Neural crest cell (in vitro differentiated cells): ENCODE results near the gene ALPK1. TPM values are rescaled to one million over a fixed set of nuclear protein-coding genes. Genes with fewer than 3 reads are reported as not detected.

Source experiments
- DNase-seq: peaks from one replicate; pipeline ENCODE4 v3.0.0; 2021; ENCODE audit warnings: low read depth, mixed read lengths, low spot score
- H3K27ac Mint-ChIP-seq: one replicate; pipeline ENCODE4 v1.8.0; 2021; ENCODE audit warnings: mild to moderate bottlenecking, mixed read lengths; ENCODE audit not compliant: unreplicated experiment
- H3K27me3 Mint-ChIP-seq: 2 replicates; pipeline ENCODE4 v1.8.0; 2021; ENCODE audit warnings: low read depth, mild to moderate bottlenecking, mixed read lengths
- H3K36me3 Mint-ChIP-seq: 2 replicates; pipeline ENCODE4 v1.8.0; 2021; ENCODE audit warnings: low read depth, mild to moderate bottlenecking, mixed read lengths
- H3K4me1 Mint-ChIP-seq: 2 replicates; pipeline ENCODE4 v1.8.0; 2021; ENCODE audit warnings: mixed read lengths
- H3K4me3 Mint-ChIP-seq: one replicate; pipeline ENCODE4 v1.8.0; 2021; ENCODE audit warnings: mild to moderate bottlenecking, mixed read lengths
- H3K9me3 Mint-ChIP-seq: 2 replicates; pipeline ENCODE4 v1.8.0; 2021; ENCODE audit warnings: mixed read lengths
- total RNA-seq: library from RNA; stranded (reverse); gene quantifications from 2 replicates; pipeline ENCODE4 v1.2.1, GENCODE V29; 2021
- TF ChIP-seq, protein P1 (sequence below): fragments of 200-600 bp; sonication (generic); conservative IDR thresholded peaks from 2 replicates; pipeline ENCODE4 v1.5.0; 2021; ENCODE audit warnings: antibody characterized with exemption, mild to moderate bottlenecking

ALPK1 gene
- total RNA-seq, 1 donor from 2014 or later: 0.68 TPM

DNA sequence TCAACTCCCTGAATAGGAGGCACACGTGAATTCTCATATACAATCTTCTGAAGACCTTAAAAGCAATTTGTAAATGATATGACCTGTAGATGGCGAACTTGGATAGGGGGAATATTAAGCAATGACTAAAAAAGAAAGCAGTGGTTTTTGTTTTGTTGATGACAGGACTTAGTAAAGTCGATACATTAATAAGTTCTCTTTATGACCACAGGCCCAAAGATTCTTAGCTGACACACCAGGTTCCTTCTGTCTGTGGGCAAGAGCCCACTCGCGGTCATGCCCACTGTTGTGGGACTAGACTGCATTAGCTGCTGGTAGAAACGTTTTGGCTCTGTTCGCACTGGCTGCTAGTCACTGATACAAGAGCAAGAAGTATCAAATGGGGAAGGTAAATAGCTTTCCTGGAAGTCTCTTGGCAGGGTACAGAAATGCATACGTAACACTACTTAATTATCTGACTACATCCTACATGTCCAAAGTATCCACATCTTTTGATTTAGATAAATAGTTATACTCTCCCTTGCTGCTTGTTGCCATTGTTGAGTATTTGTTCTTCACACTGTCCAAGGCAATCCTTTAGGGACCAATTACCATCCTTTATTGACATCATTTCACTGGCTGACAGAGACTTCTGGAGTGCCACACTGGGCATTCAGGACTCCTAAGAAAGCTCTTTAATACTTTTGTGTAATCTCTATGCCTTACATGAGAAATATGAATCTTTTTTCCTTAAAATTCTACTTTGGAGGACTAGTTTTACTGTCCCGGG is 31.0 kb downstream of the ALPK1 start:
- Mint-ChIP-seq H3K4me3 (no peak overlapping the region), H3K27ac (no peak overlapping the region), H3K27me3 (peaks cover 44% of the 10 kb centered on the region), H3K36me3 (no peaks in the 10 kb centered on the region), H3K9me3 (no peaks in the 10 kb centered on the region), H3K4me1 (peaks cover 4% of the 10 kb centered on the region)
- DNase-seq: no peak
- TF ChIP-seq, protein P1, sequence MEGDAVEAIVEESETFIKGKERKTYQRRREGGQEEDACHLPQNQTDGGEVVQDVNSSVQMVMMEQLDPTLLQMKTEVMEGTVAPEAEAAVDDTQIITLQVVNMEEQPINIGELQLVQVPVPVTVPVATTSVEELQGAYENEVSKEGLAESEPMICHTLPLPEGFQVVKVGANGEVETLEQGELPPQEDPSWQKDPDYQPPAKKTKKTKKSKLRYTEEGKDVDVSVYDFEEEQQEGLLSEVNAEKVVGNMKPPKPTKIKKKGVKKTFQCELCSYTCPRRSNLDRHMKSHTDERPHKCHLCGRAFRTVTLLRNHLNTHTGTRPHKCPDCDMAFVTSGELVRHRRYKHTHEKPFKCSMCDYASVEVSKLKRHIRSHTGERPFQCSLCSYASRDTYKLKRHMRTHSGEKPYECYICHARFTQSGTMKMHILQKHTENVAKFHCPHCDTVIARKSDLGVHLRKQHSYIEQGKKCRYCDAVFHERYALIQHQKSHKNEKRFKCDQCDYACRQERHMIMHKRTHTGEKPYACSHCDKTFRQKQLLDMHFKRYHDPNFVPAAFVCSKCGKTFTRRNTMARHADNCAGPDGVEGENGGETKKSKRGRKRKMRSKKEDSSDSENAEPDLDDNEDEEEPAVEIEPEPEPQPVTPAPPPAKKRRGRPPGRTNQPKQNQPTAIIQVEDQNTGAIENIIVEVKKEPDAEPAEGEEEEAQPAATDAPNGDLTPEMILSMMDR: peak; percentile 75

DNA sequence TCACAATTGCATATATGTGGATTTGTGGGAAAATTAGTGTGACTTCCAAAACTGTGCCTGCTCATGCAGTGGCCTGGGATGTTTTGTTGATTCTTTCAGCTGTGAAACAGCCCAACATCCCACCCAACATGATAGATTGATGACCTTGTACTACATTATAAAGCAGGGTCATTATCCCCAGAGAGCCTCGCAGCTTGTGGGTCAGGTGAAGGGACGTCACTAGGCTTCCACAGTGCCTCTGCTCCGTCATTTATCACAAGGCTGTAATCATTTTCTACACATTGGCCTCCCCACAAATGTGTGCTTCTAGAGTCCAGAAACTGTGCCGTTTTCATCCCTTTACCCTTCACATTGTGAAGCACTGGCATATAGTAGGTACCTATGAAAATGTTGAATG is 31.6 kb downstream of the ALPK1 start:
- H3K36me3 Mint-ChIP-seq: no peaks in the 10 kb centered on the region
- no peak overlapping the region for H3K27ac Mint-ChIP-seq
- no peak for DNase-seq
- H3K4me3 Mint-ChIP-seq: no peak overlapping the region
- H3K27me3 Mint-ChIP-seq: peaks cover 45% of the 10 kb centered on the region
- TF ChIP-seq, protein P1: no peak
- no peaks in the 10 kb centered on the region for H3K9me3 Mint-ChIP-seq
- H3K4me1 Mint-ChIP-seq: peaks cover 4% of the 10 kb centered on the region

DNA sequence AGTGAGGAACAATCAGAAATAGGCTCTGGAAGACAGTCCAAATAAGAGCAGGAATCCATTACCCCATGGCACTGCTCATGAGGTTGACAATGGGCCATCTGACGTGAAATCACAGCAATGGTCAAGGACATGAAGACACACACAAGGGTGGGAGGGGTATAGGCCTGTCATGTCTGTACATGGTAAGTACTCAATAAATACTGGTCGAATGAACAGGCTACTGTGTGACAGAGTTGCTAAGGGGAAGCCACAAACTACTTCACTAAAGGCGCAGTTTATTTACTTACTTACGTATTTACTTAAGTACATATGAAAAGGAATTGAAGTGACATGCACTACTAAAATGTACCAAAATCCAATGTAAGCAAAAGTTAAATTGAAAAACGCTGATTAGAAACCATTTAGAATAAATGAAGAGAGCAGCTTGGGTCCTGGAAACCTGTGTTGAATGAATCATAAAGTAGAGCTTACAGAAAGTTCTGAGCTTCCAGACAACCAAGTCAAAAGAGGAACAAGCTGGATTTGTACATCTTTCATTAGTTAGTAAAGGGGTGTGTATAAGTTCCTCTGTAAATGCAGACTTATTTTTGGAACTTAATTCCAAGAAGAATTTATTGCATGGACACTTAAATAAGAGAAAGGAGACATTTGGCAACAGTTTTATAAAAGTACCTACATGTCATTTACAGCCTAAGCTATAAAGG is 32.7 kb downstream of the ALPK1 start:
- peaks cover 4% of the 10 kb centered on the region for H3K4me1 Mint-ChIP-seq
- no peak overlapping the region for H3K27ac Mint-ChIP-seq

DNA sequence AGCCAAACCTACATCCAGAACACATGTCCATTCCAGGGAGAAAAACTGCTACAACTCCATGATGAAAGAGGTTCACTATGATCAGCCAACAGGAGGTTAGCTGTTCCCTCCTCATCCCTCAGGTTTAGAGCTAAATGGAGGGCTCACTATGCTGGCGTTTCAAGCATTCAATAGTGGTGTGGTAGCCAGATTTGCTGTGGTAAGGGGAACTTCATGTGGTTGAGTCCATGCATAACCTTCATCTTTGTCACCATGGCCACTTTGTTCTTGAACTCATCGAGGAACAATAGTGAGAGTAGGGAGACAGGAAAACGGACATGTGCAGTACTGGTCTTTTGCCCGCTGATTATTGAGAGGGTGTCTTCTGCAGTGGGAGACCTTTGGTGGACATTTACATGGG is 33.8 kb downstream of the ALPK1 start:
- no peak overlapping the region for H3K4me3 Mint-ChIP-seq

More for the DNA sequence above, 32.7 kb downstream of the ALPK1 start:
- H3K4me3 Mint-ChIP-seq: no peak overlapping the region
- TF ChIP-seq, protein P1: no peak
- no peaks in the 10 kb centered on the region for H3K9me3 Mint-ChIP-seq
- no peaks in the 10 kb centered on the region for H3K36me3 Mint-ChIP-seq
- DNase-seq: no peak
- peaks cover 43% of the 10 kb centered on the region for H3K27me3 Mint-ChIP-seq

DNA sequence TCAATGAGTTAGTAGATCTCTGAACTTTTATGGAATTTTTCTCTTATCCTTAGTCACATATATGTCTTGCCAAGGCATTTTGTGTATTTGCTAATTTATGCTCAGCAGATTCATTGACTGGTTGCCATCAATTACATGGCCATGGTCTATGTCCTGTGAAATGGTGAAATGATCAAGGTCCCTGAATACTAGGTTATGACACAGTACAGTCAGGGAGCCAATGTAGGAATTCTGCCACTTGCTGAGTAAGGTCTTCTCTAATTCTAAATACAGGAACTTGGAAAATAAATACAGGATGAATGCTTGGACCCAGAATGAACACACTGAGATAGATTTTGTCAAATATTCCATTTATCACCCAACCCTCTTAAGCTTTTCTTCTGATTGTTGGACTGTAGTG is 35.2 kb downstream of the ALPK1 start:
- no peak overlapping the region for H3K4me3 Mint-ChIP-seq
- no peaks in the 10 kb centered on the region for H3K9me3 Mint-ChIP-seq
- H3K36me3 Mint-ChIP-seq: no peaks in the 10 kb centered on the region
- H3K27ac Mint-ChIP-seq: no peak overlapping the region
- peaks cover 37% of the 10 kb centered on the region for H3K27me3 Mint-ChIP-seq
- H3K4me1 Mint-ChIP-seq: peaks cover 4% of the 10 kb centered on the region
- DNase-seq: no peak
- TF ChIP-seq, protein P1: no peak

More for the DNA sequence above, 33.8 kb downstream of the ALPK1 start:
- H3K36me3 Mint-ChIP-seq: no peaks in the 10 kb centered on the region
- TF ChIP-seq, protein P1: no peak
- H3K4me1 Mint-ChIP-seq: peaks cover 4% of the 10 kb centered on the region
- H3K9me3 Mint-ChIP-seq: no peaks in the 10 kb centered on the region
- H3K27ac Mint-ChIP-seq: no peak overlapping the region
- H3K27me3 Mint-ChIP-seq: peaks cover 43% of the 10 kb centered on the region
- DNase-seq: no peak
